ENCODE data around the gene SCAP. TPM values are rescaled to one million over a fixed set of nuclear protein-coding genes. Genes with fewer than 3 reads are reported as not detected.

Gene SCAP
- total RNA-seq, 2 donors from 2014 or later: 103 to 105 TPM

- H3K27ac ChIP-seq (ENCODE audit: low read depth, low read length): no peak overlapping the region
- H3K4me3 ChIP-seq (ENCODE audit: low read length): no peak overlapping the region
- H3K4me1 ChIP-seq (ENCODE audit: control insufficient read depth, insufficient read depth, low read length): peaks cover 7% of the 10 kb centered on the region
- WGBS, 2 experiments (ENCODE audit: insufficient coverage in 1 of 2, insufficient read length in 1 of 2): 92 to 100% methylated on average over 1 of the region's 1 CpG
- no peaks in the 10 kb centered on the region for H3K9me3 ChIP-seq (ENCODE audit: control insufficient read depth, low read length)
- H3K9ac ChIP-seq (ENCODE audit: extremely low read depth, low read length, poor library complexity, severe bottlenecking): no peak overlapping the region
- no peak overlapping the region for H3K27ac Mint-ChIP-seq
- no peaks in the 10 kb centered on the region for H3K27me3 Mint-ChIP-seq (ENCODE audit: insufficient read depth)
- H3K4me1 Mint-ChIP-seq: peaks cover 6% of the 10 kb centered on the region
- peaks cover 27% of the 10 kb centered on the region for H3K36me3 ChIP-seq (ENCODE audit: control insufficient read depth, insufficient read depth, low read length)
- H3K4me3 Mint-ChIP-seq: no peak overlapping the region
- H3K9me3 Mint-ChIP-seq: no peaks in the 10 kb centered on the region
- H3K27me3 ChIP-seq (ENCODE audit: control insufficient read depth, insufficient read depth, low read length, poor library complexity, severe bottlenecking): no peaks in the 10 kb centered on the region
- DNase-seq: no peak
- H3K36me3 Mint-ChIP-seq (ENCODE audit: low read depth): peaks cover 50% of the 10 kb centered on the region
- TF ChIP-seq CTCF (conservative IDR thresholded peaks at IDR 0.05): no peak
Observed at GRCh38 chr3:47399016-47399415, 76.7 kb downstream of the SCAP start.

GRCh38 chr3:47398228-47398627, 77.5 kb downstream of the SCAP start:
- no peak for TF ChIP-seq CTCF (conservative IDR thresholded peaks at IDR 0.05)
- Histone ChIP-seq H3K9me3 (ENCODE audit: control insufficient read depth, low read length) (no peaks in the 10 kb centered on the region), H3K4me1 (ENCODE audit: control insufficient read depth, insufficient read depth, low read length) (peaks cover 7% of the 10 kb centered on the region), H3K27me3 (ENCODE audit: control insufficient read depth, insufficient read depth, low read length, poor library complexity, severe bottlenecking) (no peaks in the 10 kb centered on the region), H3K36me3 (ENCODE audit: control insufficient read depth, insufficient read depth, low read length) (peaks cover 23% of the 10 kb centered on the region), H3K4me3 (ENCODE audit: low read length) (no peak overlapping the region), H3K9ac (ENCODE audit: extremely low read depth, low read length, poor library complexity, severe bottlenecking) (no peak overlapping the region), H3K27ac (ENCODE audit: low read depth, low read length) (no peak overlapping the region)
- WGBS, 2 experiments (ENCODE audit: insufficient coverage in 1 of 2, insufficient read length in 1 of 2): 95 to 100% methylated on average over 2 to 7 of the region's 7 CpGs
- Mint-ChIP-seq H3K27ac (no peak overlapping the region), H3K4me1 (peaks cover 9% of the 10 kb centered on the region), H3K27me3 (ENCODE audit: insufficient read depth) (no peaks in the 10 kb centered on the region), H3K36me3 (ENCODE audit: low read depth) (peaks cover 43% of the 10 kb centered on the region), H3K9me3 (no peaks in the 10 kb centered on the region), H3K4me3 (no peak overlapping the region)
- DNase-seq: no peak

- no peaks in the 10 kb centered on the region for H3K27me3 ChIP-seq (ENCODE audit: control insufficient read depth, insufficient read depth, low read length, poor library complexity, severe bottlenecking)
- WGBS, 2 experiments (ENCODE audit: insufficient coverage in 1 of 2, insufficient read length in 1 of 2): 87 to 100% methylated on average over 2 to 3 of the region's 3 CpGs
- no peak overlapping the region for H3K9ac ChIP-seq (ENCODE audit: extremely low read depth, low read length, poor library complexity, severe bottlenecking)
- no peak overlapping the region for H3K27ac ChIP-seq (ENCODE audit: low read depth, low read length)
- H3K4me3 ChIP-seq (ENCODE audit: low read length): no peak overlapping the region
- no peak for TF ChIP-seq CTCF (conservative IDR thresholded peaks at IDR 0.05)
- Mint-ChIP-seq H3K27ac (peak overlapping the region; percentile 52), H3K4me3 (no peak overlapping the region), H3K36me3 (ENCODE audit: low read depth) (peaks cover 32% of the 10 kb centered on the region), H3K27me3 (ENCODE audit: insufficient read depth) (no peaks in the 10 kb centered on the region), H3K4me1 (peaks cover 9% of the 10 kb centered on the region), H3K9me3 (no peaks in the 10 kb centered on the region)
- peaks cover 7% of the 10 kb centered on the region for H3K4me1 ChIP-seq (ENCODE audit: control insufficient read depth, insufficient read depth, low read length)
- peaks cover 18% of the 10 kb centered on the region for H3K36me3 ChIP-seq (ENCODE audit: control insufficient read depth, insufficient read depth, low read length)
- no peak for DNase-seq
- H3K9me3 ChIP-seq (ENCODE audit: control insufficient read depth, low read length): no peaks in the 10 kb centered on the region
Observed at GRCh38 chr3:47394881-47395280, 80.9 kb downstream of the SCAP start.

All from endodermal cell (in vitro differentiated cells).